Left kidney (tissue), 2 donors: Measurements from ENCODE around the gene SFN. TPM values are rescaled to one million over a fixed set of nuclear protein-coding genes. Genes with fewer than 3 reads are reported as not detected.
"Not testable (repeated sequence)": the region's sequence is repeated elsewhere in the genome, so short reads cannot be mapped to it uniquely, and the experiment has no call there.

Experiments used
- DNase-seq: peaks from one replicate; pipeline ENCODE4 v3.0.0-alpha.2; 2013
- polyA plus RNA-seq: library from polyadenylated mRNA; unstranded; fragments of 120-200 nt; gene quantifications from one replicate; pipeline ENCODE4 v1.2.1, GENCODE V29; 2013; ENCODE audit not compliant: insufficient read length

SFN gene
- polyA plus RNA-seq, 1 donor = 0.55 TPM

GRCh38 chr1:26838474-26839338, 24.2 kb upstream of the SFN start:
- DNase-seq = no peak

- no peak for DNase-seq
Measured at GRCh38 chr1:26839339-26839722, 23.6 kb upstream of the SFN start.

GRCh38 chr1:26839779-26840178, 23.2 kb upstream of the SFN start:
- no peak for DNase-seq

GRCh38 chr1:26844424-26845196, 18.3 kb upstream of the SFN start:
- no peak for DNase-seq

- DNase-seq = not testable (repeated sequence)
Measured at GRCh38 chr1:26847826-26848225, 15.1 kb upstream of the SFN start.

- no peak for DNase-seq
Measured at GRCh38 chr1:26848499-26848898, 14.4 kb upstream of the SFN start.

- no peak for DNase-seq
Measured at GRCh38 chr1:26848941-26849774, 13.8 kb upstream of the SFN start.

- no peak for DNase-seq
Measured at GRCh38 chr1:26851106-26851684, 11.8 kb upstream of the SFN start.

- DNase-seq = no peak
Measured at GRCh38 chr1:26852701-26853100, 10.2 kb upstream of the SFN start.

- peak; percentile 67 for DNase-seq
Measured at GRCh38 chr1:26853156-26853555, 9.8 kb upstream of the SFN start.

GRCh38 chr1:26853600-26853999, 9.3 kb upstream of the SFN start:
- no peak for DNase-seq

GRCh38 chr1:26854906-26855305, 8.0 kb upstream of the SFN start:
- DNase-seq = no peak

- no peak for DNase-seq
Measured at GRCh38 chr1:26855636-26856035, 7.3 kb upstream of the SFN start.

- no peak for DNase-seq
Measured at GRCh38 chr1:26856181-26856580, 6.8 kb upstream of the SFN start.

- no peak for DNase-seq
Measured at GRCh38 chr1:26856604-26857469, 6.1 kb upstream of the SFN start.

GRCh38 chr1:26857473-26858060, 5.4 kb upstream of the SFN start:
- DNase-seq = no peak

- no peak for DNase-seq
Measured at GRCh38 chr1:26858160-26858559, 4.8 kb upstream of the SFN start.

- DNase-seq = no peak
Measured at GRCh38 chr1:26858891-26859640, 3.9 kb upstream of the SFN start.

- no peak for DNase-seq
Measured at GRCh38 chr1:26861286-26861701, 1.7 kb upstream of the SFN start.

GRCh38 chr1:26861889-26862378, 1.0 kb upstream of the SFN start:
- DNase-seq = no peak
